Stimulated activated naive CD8-positive, alpha-beta T cell treated with anti-CD3 and anti-CD28 coated beads, Interleukin-15, amount 100 ng/mL, for 72 hours (primary cell): Measurements from ENCODE around the gene TTC33.
"Not testable (repeated sequence)": the region's sequence is repeated elsewhere in the genome, so short reads cannot be mapped to it uniquely, and the experiment has no call there.

Experiments
- ATAC-seq: fragments of 150-1000 bp; cut with Tn5 transposase; 2 replicates; pipeline ENCODE4 v1.10.0; 2021; ENCODE audit warnings: mild to moderate bottlenecking, moderate library complexity
- DNase-seq, 2 donors: peaks; one replicate each; pipeline ENCODE4 v3.0.0; 2021 to 2022
- H3K27ac Mint-ChIP-seq, 2 donors: one replicate each; pipeline ENCODE4 v1.8.0; 2022; ENCODE audit warnings: mild to moderate bottlenecking in 2 of 2, mixed read lengths in 2 of 2, moderate library complexity in 2 of 2
- H3K27me3 Mint-ChIP-seq: one replicate; pipeline ENCODE4 v1.8.0; 2022; ENCODE audit warnings: mixed read lengths
- H3K4me1 Mint-ChIP-seq: one replicate; pipeline ENCODE4 v1.8.0; 2022; ENCODE audit warnings: mild to moderate bottlenecking, mixed read lengths
- H3K4me3 Mint-ChIP-seq, 2 donors: one replicate each; pipeline ENCODE4 v1.8.0; 2022; ENCODE audit warnings: mild to moderate bottlenecking in 2 of 2, mixed read lengths in 2 of 2, moderate library complexity in 1 of 2
- H3K9me3 Mint-ChIP-seq, 2 donors: one replicate each; pipeline ENCODE4 v1.8.0; 2022; ENCODE audit warnings: mixed read lengths in 2 of 2

TTC33 gene

DNA sequence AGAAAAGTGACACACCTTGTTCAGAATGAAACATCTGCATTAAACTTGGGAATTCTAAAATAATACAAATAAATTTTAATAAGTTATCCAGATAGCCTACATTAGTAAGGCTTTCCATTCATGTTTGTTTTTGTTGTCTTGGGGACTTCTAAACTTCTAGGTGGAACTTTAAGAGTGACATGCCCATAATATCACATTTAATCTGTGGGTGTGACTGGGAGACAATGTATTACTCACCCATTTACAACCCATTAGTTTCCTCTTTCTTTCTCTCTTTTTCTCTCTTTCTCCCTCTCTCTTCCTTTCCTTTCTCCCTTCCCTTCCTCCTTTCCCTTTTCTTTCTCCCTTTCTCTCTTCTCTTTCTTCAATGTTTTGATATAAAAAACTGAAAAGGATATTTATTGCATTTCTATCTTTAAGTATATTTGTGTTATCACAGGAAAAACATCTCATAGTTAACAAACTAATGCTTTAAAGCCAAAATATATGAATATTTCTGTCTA is 88.5 kb downstream of the TTC33 start:
- H3K4me3 Mint-ChIP-seq, result no peak overlapping the region
- H3K27ac Mint-ChIP-seq, result no peak overlapping the region
- no peaks in the 10 kb centered on the region for H3K27me3 Mint-ChIP-seq
- ATAC-seq (no peak), DNase-seq (no peak)
- no peaks in the 10 kb centered on the region for H3K9me3 Mint-ChIP-seq
- peaks cover 30% of the 10 kb centered on the region for H3K4me1 Mint-ChIP-seq

DNA sequence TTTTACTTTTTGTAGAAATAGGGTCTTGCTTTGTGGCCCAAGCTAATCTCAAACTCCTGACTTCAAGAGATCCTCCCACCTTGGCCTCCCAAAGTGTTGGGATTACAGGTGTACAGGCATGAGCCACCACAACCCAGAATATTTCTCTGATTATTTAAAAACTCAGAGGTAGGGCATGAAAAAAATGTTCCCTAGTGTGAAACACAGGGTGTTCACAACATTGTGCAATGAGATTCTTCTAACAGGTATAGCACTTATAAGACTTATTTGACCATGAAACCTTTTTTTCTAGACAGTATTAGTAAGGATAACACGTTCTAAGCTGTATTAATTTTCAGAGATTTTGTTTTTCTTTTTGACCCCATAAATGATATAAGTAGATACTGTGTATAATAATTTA is 89.1 kb downstream of the TTC33 start:
- H3K27me3 Mint-ChIP-seq, result no peaks in the 10 kb centered on the region
- H3K9me3 Mint-ChIP-seq, result no peaks in the 10 kb centered on the region
- peaks cover 29% of the 10 kb centered on the region for H3K4me1 Mint-ChIP-seq
- no peak overlapping the region for H3K27ac Mint-ChIP-seq
- H3K4me3 Mint-ChIP-seq, result no peak overlapping the region
- ATAC-seq, result no peak
- DNase-seq, result no peak

DNA sequence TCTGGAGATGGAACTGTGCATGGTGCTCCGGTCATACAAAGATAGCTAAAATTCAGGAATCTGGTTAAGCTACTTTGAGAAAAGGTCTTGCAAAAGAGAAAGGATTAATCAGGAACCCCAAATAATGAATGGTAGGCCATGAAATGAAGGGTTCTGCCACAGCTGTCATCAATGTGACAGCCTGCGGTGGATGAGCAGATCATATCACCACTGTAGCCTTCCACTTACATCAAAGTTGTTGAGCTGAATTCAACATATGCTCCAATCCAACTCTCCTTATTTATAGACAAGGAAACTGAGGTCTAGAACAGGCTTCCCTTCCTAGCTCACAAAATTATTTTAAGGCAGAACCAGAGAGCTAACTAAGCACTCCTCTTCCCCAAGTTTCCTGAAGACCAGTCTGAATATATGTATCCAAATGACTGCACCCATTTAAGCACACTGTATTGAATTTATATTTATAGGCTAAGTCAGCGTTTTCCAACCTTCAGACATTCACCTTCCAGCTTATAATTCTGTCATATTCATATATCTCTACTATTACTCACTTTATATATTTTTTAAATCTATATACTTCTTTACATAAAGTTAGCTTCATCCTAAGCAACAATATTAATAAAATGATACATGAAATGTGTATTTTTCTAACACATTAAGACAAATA is 90.0 kb downstream of the TTC33 start:
- no peak overlapping the region for H3K4me3 Mint-ChIP-seq
- no peak for DNase-seq
- no peak for ATAC-seq
- no peaks in the 10 kb centered on the region for H3K27me3 Mint-ChIP-seq
- peaks cover 25% of the 10 kb centered on the region for H3K4me1 Mint-ChIP-seq
- H3K27ac Mint-ChIP-seq, result no peak overlapping the region
- H3K9me3 Mint-ChIP-seq, result no peaks in the 10 kb centered on the region

DNA sequence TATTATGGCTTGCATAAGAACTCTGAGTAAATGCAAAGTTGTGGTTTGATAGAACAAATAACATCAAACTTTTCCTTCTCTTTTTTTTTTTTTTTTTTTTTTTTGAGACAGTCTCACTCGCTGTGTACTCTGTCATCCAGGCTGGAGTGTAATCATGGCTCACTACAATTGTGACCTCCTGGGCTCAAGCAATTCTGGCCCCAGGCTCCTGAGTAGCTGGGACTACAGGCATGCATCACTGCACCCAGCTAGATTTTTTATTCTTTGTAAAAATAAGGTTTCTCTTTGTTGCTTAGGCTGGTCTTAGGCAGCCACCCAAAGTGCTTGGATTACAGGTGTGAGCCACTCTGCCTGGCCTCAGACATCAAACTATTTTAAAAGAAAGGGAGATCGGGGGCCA is 95.0 kb downstream of the TTC33 start:
- Mint-ChIP-seq H3K27me3 (no peaks in the 10 kb centered on the region), H3K4me3 (no peak overlapping the region), H3K27ac (no peak overlapping the region), H3K9me3 (no peaks in the 10 kb centered on the region), H3K4me1 (peaks cover 16% of the 10 kb centered on the region)
- DNase-seq (no peak), ATAC-seq (no peak)

DNA sequence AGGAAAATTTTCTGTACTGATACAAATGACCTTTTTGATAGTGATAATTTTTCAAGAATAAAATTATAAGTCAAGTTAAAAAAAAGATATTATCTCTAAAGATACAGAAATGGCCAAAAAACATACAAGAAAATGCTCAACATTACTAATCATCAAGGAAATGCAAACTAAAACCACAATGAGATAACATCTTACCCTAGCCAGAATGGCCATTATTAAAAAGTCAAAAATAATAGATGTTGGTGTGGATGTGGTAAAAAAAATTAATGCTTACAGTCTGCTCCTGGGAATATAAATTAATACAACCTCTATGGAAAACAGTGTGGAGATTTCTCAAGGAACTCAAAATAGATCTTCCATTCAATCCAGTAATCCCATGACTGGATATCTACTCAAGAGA is 99.0 kb downstream of the TTC33 start:
- Mint-ChIP-seq H3K27ac (no peak overlapping the region), H3K4me3 (no peak overlapping the region), H3K9me3 (no peaks in the 10 kb centered on the region), H3K4me1 (peaks cover 56% of the 10 kb centered on the region), H3K27me3 (no peaks in the 10 kb centered on the region)
- ATAC-seq (no peak), DNase-seq (no peak)

- not testable (repeated sequence) for H3K9me3 Mint-ChIP-seq, H3K27ac Mint-ChIP-seq, H3K4me3 Mint-ChIP-seq, ATAC-seq, DNase-seq, H3K27me3 Mint-ChIP-seq
- peaks cover 57% of the 10 kb centered on the region for H3K4me1 Mint-ChIP-seq
Measured at GRCh38 chr5:40656091-40656490, 99.7 kb downstream of the TTC33 start.

DNA sequence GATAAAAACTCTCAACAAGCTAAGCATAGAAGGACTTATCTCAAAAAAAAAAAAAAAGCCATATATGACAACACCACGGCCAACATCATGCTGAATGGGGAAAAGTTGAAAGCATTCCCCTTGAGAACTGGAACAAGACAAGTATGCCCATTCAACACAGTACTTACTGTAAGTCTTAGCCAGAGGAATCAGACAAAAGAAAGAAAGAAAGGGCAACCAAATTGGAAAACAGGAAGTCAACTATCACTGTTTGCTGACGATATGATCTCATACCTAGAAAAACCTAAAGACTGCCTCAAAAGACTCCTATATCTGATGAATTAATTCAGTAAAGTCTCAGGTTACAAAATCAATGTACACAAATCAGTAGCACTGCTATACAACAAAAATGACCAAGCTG is 100.6 kb downstream of the TTC33 start:
- peak overlapping the region in 1 of 2 donors; percentile 46 for H3K27ac Mint-ChIP-seq
- H3K9me3 Mint-ChIP-seq, result no peaks in the 10 kb centered on the region
- H3K4me1 Mint-ChIP-seq, result peaks cover 64% of the 10 kb centered on the region
- no peaks in the 10 kb centered on the region for H3K27me3 Mint-ChIP-seq
- DNase-seq, result no peak
- ATAC-seq, result no peak
- H3K4me3 Mint-ChIP-seq, result peak overlapping the region; percentile 77 to 82

- no peak for ATAC-seq
- peaks cover 70% of the 10 kb centered on the region for H3K4me1 Mint-ChIP-seq
Measured at GRCh38 chr5:40654377-40654991, 101.3 kb downstream of the TTC33 start.

DNA sequence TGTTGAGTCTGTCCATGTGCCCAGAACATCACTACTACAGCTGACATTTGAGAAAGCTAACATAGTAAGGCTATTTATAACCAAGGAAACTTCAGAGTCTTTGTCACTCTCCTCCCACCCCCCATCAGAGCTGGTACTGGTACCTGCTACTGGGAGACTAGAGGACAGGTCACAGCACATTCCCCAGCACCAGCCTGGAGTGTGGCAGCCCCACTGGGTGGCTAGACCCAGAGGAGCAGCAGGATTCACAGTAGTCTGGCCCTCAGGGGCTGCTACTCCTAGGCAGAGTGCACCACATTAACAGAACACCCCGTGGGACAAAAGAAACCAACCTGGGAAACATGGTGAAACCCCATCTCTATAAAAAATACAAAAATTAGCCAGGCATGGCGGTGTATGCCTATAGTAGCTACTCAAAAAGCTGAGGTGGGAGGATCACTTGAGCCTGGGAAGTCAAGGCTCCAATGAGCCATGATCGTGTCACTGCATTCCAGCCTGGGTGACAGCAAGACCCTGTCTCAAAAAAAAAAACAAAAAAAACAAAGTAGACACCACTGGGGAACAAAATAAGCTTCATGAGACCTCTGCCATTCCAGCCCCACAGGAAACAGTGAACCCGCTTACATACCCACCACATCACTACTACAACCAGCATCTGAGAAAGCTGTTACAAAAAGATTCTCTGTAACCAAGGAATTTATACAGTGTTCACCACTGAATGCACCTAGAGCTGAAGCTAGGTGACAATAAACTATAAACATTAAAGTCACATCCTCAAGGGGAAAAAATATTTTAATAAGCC is 102.3 kb downstream of the TTC33 start:
- Mint-ChIP-seq H3K9me3 (no peaks in the 10 kb centered on the region), H3K4me3 (peak overlapping the region; percentile 77 to 82), H3K27ac (peak overlapping the region; percentile 89 to 92), H3K27me3 (no peaks in the 10 kb centered on the region), H3K4me1 (peaks cover 77% of the 10 kb centered on the region)
- ATAC-seq (peak; percentile 42), DNase-seq (no peak)

More at GRCh38 chr5:40654377-40654991, 101.3 kb downstream of the TTC33 start:
- peak overlapping the region; percentile 77 to 82 for H3K4me3 Mint-ChIP-seq
- H3K27ac Mint-ChIP-seq, result peak overlapping the region; percentile 89 to 92
- no peak for DNase-seq
- H3K9me3 Mint-ChIP-seq, result no peaks in the 10 kb centered on the region
- H3K27me3 Mint-ChIP-seq, result no peaks in the 10 kb centered on the region

GRCh38 chr5:40652441-40653220 is 103.1 kb downstream of the TTC33 start:
- H3K4me1 Mint-ChIP-seq, result peaks cover 73% of the 10 kb centered on the region
- H3K27ac Mint-ChIP-seq, result peak overlapping the region; percentile 92
- H3K27me3 Mint-ChIP-seq, result no peaks in the 10 kb centered on the region
- peak overlapping the region; percentile 77 to 82 for H3K4me3 Mint-ChIP-seq
- no peaks in the 10 kb centered on the region for H3K9me3 Mint-ChIP-seq
- peak in 1 of 2 donors; percentile 51 for DNase-seq
- peak; percentile 83 for ATAC-seq

GRCh38 chr5:40651201-40651600 is 104.6 kb downstream of the TTC33 start:
- Mint-ChIP-seq H3K4me3 (no peak overlapping the region), H3K27me3 (no peaks in the 10 kb centered on the region), H3K27ac (no peak overlapping the region), H3K4me1 (peaks cover 70% of the 10 kb centered on the region), H3K9me3 (no peaks in the 10 kb centered on the region)
- DNase-seq (no peak), ATAC-seq (no peak)

DNA sequence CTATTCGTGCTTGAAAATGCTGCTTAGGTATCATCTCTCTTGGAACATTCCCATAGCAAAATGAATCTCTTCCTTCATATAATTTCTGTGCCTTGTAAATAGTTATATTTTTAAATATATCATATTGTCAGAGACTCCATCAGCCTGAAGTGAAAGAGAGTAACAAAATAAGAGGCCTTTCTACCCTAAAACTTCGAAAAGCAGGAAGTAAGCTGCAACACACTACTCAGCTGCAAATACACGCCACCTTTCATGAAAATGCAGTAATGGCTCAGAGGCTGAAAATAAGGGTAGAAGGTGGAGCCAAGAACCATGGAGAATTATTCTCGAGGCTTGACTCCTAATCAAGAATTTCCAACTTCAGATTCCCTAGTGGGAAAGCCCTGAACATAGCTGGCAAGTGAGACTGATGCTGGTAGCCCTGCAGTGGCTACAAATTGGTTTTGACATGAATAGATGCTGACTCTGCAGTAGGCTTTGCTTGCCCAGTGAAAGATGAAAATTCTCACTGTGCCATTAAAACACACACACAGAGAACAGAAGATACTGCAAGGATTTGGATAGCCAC is 106.2 kb downstream of the TTC33 start:
- Mint-ChIP-seq H3K27me3 (no peaks in the 10 kb centered on the region), H3K4me3 (no peak overlapping the region), H3K4me1 (peaks cover 53% of the 10 kb centered on the region), H3K9me3 (peaks cover 0 to 6% of the 10 kb centered on the region in 2 donors), H3K27ac (no peak overlapping the region)
- ATAC-seq (no peak), DNase-seq (no peak)

- Mint-ChIP-seq H3K27me3 (no peaks in the 10 kb centered on the region), H3K9me3 (peaks cover 6 to 14% of the 10 kb centered on the region in 2 donors), H3K4me3 (no peak overlapping the region), H3K27ac (no peak overlapping the region), H3K4me1 (peaks cover 40% of the 10 kb centered on the region)
- no peak for ATAC-seq
- DNase-seq, result no peak
Measured at GRCh38 chr5:40648150-40648549, 107.6 kb downstream of the TTC33 start.

GRCh38 chr5:40646266-40646665 is 109.5 kb downstream of the TTC33 start:
- H3K4me1 Mint-ChIP-seq, result peaks cover 29% of the 10 kb centered on the region
- DNase-seq, result no peak
- no peak for ATAC-seq
- no peaks in the 10 kb centered on the region for H3K27me3 Mint-ChIP-seq
- H3K4me3 Mint-ChIP-seq, result no peak overlapping the region
- peaks cover 6 to 15% of the 10 kb centered on the region in 2 donors for H3K9me3 Mint-ChIP-seq
- no peak overlapping the region for H3K27ac Mint-ChIP-seq

DNA sequence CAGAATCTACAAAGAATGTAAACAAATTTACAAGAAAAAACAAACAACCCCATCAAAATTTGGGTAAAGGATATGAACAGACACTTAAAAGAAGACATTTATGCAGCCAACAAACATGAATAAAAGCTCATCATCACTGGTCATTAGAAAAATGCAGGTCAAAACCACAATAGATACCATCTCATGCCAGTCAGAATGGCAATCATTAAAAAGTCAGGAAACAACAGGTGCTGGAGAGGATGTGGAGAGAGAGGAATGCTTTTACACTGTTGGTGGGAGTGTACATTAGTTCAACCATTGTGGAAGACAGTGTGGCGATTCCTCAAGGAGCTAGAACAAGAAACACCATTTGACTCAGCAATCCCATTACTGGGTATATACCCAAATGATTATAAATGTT is 116.2 kb downstream of the TTC33 start:
- H3K27ac Mint-ChIP-seq, H3K27me3 Mint-ChIP-seq, DNase-seq, H3K4me3 Mint-ChIP-seq, ATAC-seq: not testable (repeated sequence)
- H3K9me3 Mint-ChIP-seq, result peaks cover 44 to 68% of the 10 kb centered on the region in 2 donors
- peaks cover 15% of the 10 kb centered on the region for H3K4me1 Mint-ChIP-seq
